Endothelial cell of umbilical vein (primary cell): ENCODE results near the gene PACSIN2. TPM values are rescaled to one million over a fixed set of nuclear protein-coding genes. Genes with fewer than 3 reads are reported as not detected.

Experiments
- BruUV-seq: library from RNA; stranded (reverse); fragments of 400-500 nt; replicated peaks from 2 replicates; lab custom pipeline; 2021; lab: Mats Ljungman, UMichigan
- CTCF ChIA-PET: fragments of 300-600, 350-600 bp; sonication (Branson Sonifier 250); formaldehyde crosslinking; loops from one replicate; lab custom pipeline; 2021; ENCODE audit warnings: antibody characterized with exemption, inconsistent platforms; lab: Charles Lee
- POLR2A ChIA-PET: fragments of 300-600, 350-600 bp; sonication (Branson Sonifier 250); formaldehyde crosslinking; loops from one replicate; lab custom pipeline; 2021; ENCODE audit warnings: antibody characterized with exemption, inconsistent platforms; lab: Charles Lee
- DNase-seq: peaks from one replicate; pipeline ENCODE4 v3.0.0-alpha.2; 2011; ENCODE audit warnings: low read depth, low spot score
- FAIRE-seq: peaks from 2 replicates; lab custom pipeline; 2011; peaks lifted over from hg19 to GRCh38; lab: Jason Lieb, UNC
- H2AFZ ChIP-seq: 2 replicates; pipeline ENCODE4 v1.6.0; 2012; ENCODE audit warnings: low read depth, low read length, control low read depth, inconsistent platforms
- H3K27ac ChIP-seq: 2 replicates; pipeline ENCODE4 v1.5.1; 2011; ENCODE audit warnings: low read depth, mild to moderate bottlenecking, control low read depth, low read length, moderate library complexity; ENCODE audit not compliant: insufficient read depth
- H3K27me3 ChIP-seq, 2 experiments: 2 replicates each; pipeline versions ENCODE4 v1.6.0 to v1.6.1; 2011; ENCODE audit warnings: low read length in 2 of 2, mixed read lengths in 1 of 2; ENCODE audit not compliant: control insufficient read depth in 2 of 2, insufficient read depth in 2 of 2
- H3K36me3 ChIP-seq, 2 experiments: 2 replicates in 1 of 2; 3 replicates in 1 of 2; pipeline ENCODE4 v1.5.1; 2011; ENCODE audit warnings: low read length in 2 of 2, mild to moderate bottlenecking in 1 of 2, moderate library complexity in 1 of 2; ENCODE audit not compliant: control insufficient read depth in 2 of 2, insufficient read depth in 2 of 2; ENCODE audit errors: extremely low read depth in 1 of 2
- H3K4me1 ChIP-seq: 3 replicates; pipeline ENCODE4 v1.5.1; 2011; ENCODE audit warnings: mild to moderate bottlenecking, low read length; ENCODE audit not compliant: control insufficient read depth, insufficient read depth; ENCODE audit errors: extremely low read depth
- H3K4me2 ChIP-seq: 2 replicates; pipeline ENCODE4 v1.6.1; 2011; ENCODE audit warnings: low read length, control low read depth, mixed read lengths; ENCODE audit not compliant: insufficient read depth
- H3K4me3 ChIP-seq, 3 experiments: fragments of 200-600 bp in 1 of 3; sonication (generic), shearing (Covaris generic) in 1 of 3; replicated peaks in 1 of 3; 2 replicates each; pipeline ENCODE4 v1.5.1; 2011 to 2016; ENCODE audit warnings: control low read depth in 3 of 3, low read length in 3 of 3, mild to moderate bottlenecking in 2 of 3, inconsistent platforms in 1 of 3, low read depth in 1 of 3, moderate library complexity in 1 of 3; ENCODE audit not compliant: insufficient read depth in 1 of 3
- H3K79me2 ChIP-seq: 2 replicates; pipeline ENCODE4 v1.6.0; 2012; ENCODE audit warnings: low read length, inconsistent platforms; ENCODE audit not compliant: control insufficient read depth, insufficient read depth
- H3K9ac ChIP-seq: replicated peaks from 2 replicates; pipeline ENCODE3; 2011; ENCODE audit warnings: low read length, control low read depth; ENCODE audit not compliant: insufficient read depth; ENCODE audit errors: extremely low read depth
- H3K9me1 ChIP-seq: replicated peaks from 3 replicates; pipeline ENCODE4 v1.6.0; 2011; ENCODE audit warnings: mild to moderate bottlenecking, low read length; ENCODE audit not compliant: control insufficient read depth, insufficient read depth; ENCODE audit errors: extremely low read depth
- H3K9me3 ChIP-seq: replicated peaks from 2 replicates; pipeline ENCODE4 v1.5.1; 2012; ENCODE audit warnings: low read length, inconsistent platforms; ENCODE audit not compliant: control insufficient read depth, insufficient read depth
- H4K20me1 ChIP-seq: replicated peaks from 2 replicates; pipeline ENCODE3; 2011; ENCODE audit warnings: mild to moderate bottlenecking, low read length; ENCODE audit not compliant: control insufficient read depth, insufficient read depth; ENCODE audit errors: extremely low read depth
- CTCF ChIP-seq, 2 donors: IDR thresholded peaks; 1 replicate in 1 of 2; 2 replicates in 1 of 2; pipeline ENCODE4 v1.5.1; 2011; ENCODE audit warnings: low read length in 2 of 2, mild to moderate bottlenecking in 2 of 2, moderate library complexity in 2 of 2, control low read depth in 1 of 2, inconsistent platforms in 1 of 2, low read depth in 1 of 2; ENCODE audit not compliant: insufficient read depth in 1 of 2; ENCODE audit errors: extremely low read depth in 1 of 2
- EZH2 ChIP-seq: IDR thresholded peaks from 2 replicates; pipeline ENCODE4 v1.6.1; 2012; ENCODE audit warnings: borderline replicate concordance, low read depth, mild to moderate bottlenecking, moderate library complexity, low read length, inconsistent platforms; ENCODE audit not compliant: severe bottlenecking
- FOS ChIP-seq: IDR thresholded peaks from 2 replicates; pipeline ENCODE4 v1.6.1; 2011; ENCODE audit warnings: mild to moderate bottlenecking, low read length, moderate library complexity, borderline replicate concordance; ENCODE audit not compliant: insufficient read depth
- GATA2 ChIP-seq: IDR thresholded peaks from 2 replicates; pipeline ENCODE4 v1.7.0; 2011; ENCODE audit warnings: low read depth, mild to moderate bottlenecking, moderate library complexity, mixed read lengths, low read length; ENCODE audit not compliant: insufficient read length, insufficient read depth
- JUN ChIP-seq: IDR thresholded peaks from 2 replicates; pipeline ENCODE4 v1.6.1; 2011; ENCODE audit warnings: borderline replicate concordance, low read depth; ENCODE audit not compliant: insufficient read length, insufficient read depth
- MAX ChIP-seq: IDR thresholded peaks from 2 replicates; pipeline ENCODE4 v1.6.1; 2011; ENCODE audit not compliant: insufficient read depth, insufficient read length
- MYC ChIP-seq: IDR thresholded peaks from one replicate; pipeline ENCODE4 v1.6.1; 2011; ENCODE audit warnings: mild to moderate bottlenecking, low read depth, low read length
- dilution Hi-C: fragments of 300-500 bp; cut with MboI; formaldehyde crosslinking; loops from one replicate; pipeline ENCODE4 v1.15.0; 2019; ENCODE audit warnings: low sequenced_read_pairs; ENCODE audit not compliant: extremely low pct_ligation_motif_present
- intact Hi-C: fragments of 100-400 bp; cut with micrococcal nuclease; formaldehyde crosslinking; loops from one replicate; pipeline ENCODE4 v1.10.0; 2022
- polyA plus RNA-seq, 4 experiments: library from polyadenylated mRNA; depleted of rRNA in 3 of 4; stranded (reverse) in 3 of 4; unstranded in 1 of 4; fragments of >200 nt; gene quantifications; 2 replicates each; pipeline versions ENCODE4 v1.2.1 to v1.2.3, GENCODE V29; 2011 to 2012; ENCODE audit warnings: missing spikeins in 1 of 4
- total RNA-seq: library from RNA; stranded (reverse); gene quantifications from 2 replicates; pipeline ENCODE4 v1.2.3, GENCODE V29; 2021

Gene PACSIN2
- total and polyA plus RNA-seq, 2 donors (not counting 3 experiments of a cell fraction or from before 2014, with no cell fraction given), result 46.2 to 64.5 TPM

- POLR2A ChIA-PET, result no interaction called here
- no peak overlapping the region for H3K4me3 ChIP-seq
- H3K27ac ChIP-seq, result no peak overlapping the region
- H3K27me3 ChIP-seq, result no peaks in the 10 kb centered on the region
- FAIRE-seq, result no peak
- H3K9me3 ChIP-seq, result no peaks in the 10 kb centered on the region
- H3K4me1 ChIP-seq, result no peaks in the 10 kb centered on the region
- dilution Hi-C loops, result no loop called here
- H3K9me1 ChIP-seq, result no peaks in the 10 kb centered on the region
- BruUV-seq, result no TSS peak
- CTCF ChIA-PET, result interaction anchor here (0.9 to 1.8 kb wide), 4 partner anchors 9 to 165 kb away, joined by 3 to 6 read pairs (median 3); no protein-coding TSS in a partner anchor
- TF ChIP-seq EZH2 (no peak), JUN (no peak), GATA2 (no peak), FOS (no peak), MYC (no peak), CTCF (IDR thresholded peaks at IDR 0.05; ENCODE audit: extremely low read depth in 1 of 2, insufficient read depth in 1 of 2, low read depth in 1 of 2, low read length in 2 of 2) (no peak), MAX (no peak)
- no peak for DNase-seq
- H3K9ac ChIP-seq, result no peak overlapping the region
- no peak overlapping the region for H2AFZ ChIP-seq
- peaks cover 0 to 7% of the 10 kb centered on the region in 2 experiments for H3K36me3 ChIP-seq
- no peaks in the 10 kb centered on the region for H4K20me1 ChIP-seq
- peaks cover 4% of the 10 kb centered on the region for H3K79me2 ChIP-seq
- intact Hi-C loops, result no loop called here
- no peak overlapping the region for H3K4me2 ChIP-seq
Observed at GRCh38 chr22:42895541-42895981, 119.4 kb downstream of the PACSIN2 start.
